Mucosa of descending colon (tissue), 3 donors: Measurements from ENCODE around the gene SLC10A7. TPM values are rescaled to one million over a fixed set of nuclear protein-coding genes. Genes with fewer than 3 reads are reported as not detected.

Source experiments
- ATAC-seq: fragments of 200-7000 bp; cut with Tn5 transposase; one replicate; pipeline ENCODE4 v1.9.1; 2020; ENCODE audit warnings: mild to moderate bottlenecking, moderate library complexity
- DNase-seq, 3 donors: peaks; one replicate each; pipeline ENCODE4 v3.0.0-alpha.2; 2020
- H3K36me3 ChIP-seq: fragments of 200-600 bp; one replicate; pipeline ENCODE4 v1.8.0; 2021; ENCODE audit warnings: low read depth, mild to moderate bottlenecking
- H3K4me1 ChIP-seq: fragments of 200-600 bp; one replicate; pipeline ENCODE4 v1.8.0; 2021; ENCODE audit warnings: low read depth, mild to moderate bottlenecking
- H3K4me3 ChIP-seq: fragments of 200-600 bp; one replicate; pipeline ENCODE4 v1.8.0; 2021; ENCODE audit warnings: mild to moderate bottlenecking
- H3K9me3 ChIP-seq: fragments of 200-600 bp; one replicate; pipeline ENCODE4 v1.8.0; 2021; ENCODE audit warnings: mild to moderate bottlenecking
- CTCF ChIP-seq: fragments of 200-600 bp; IDR thresholded peaks from one replicate; pipeline ENCODE4 v1.8.0; 2022; ENCODE audit warnings: antibody characterized with exemption, mild to moderate bottlenecking
- intact Hi-C, 2 donors: fragments of 100-400 bp; cut with DNase I in 1 of 2; cut with micrococcal nuclease in 1 of 2; formaldehyde crosslinking; loops; one replicate each; pipeline versions ENCODE4 v1.11.0 to v1.11.1; 2022; cut with DNase I, micrococcal nuclease
- long read RNA-seq, 2 donors: library from polyadenylated mRNA; unstranded; transcript quantifications; one replicate each; pipeline ENCODE4 v2.0.0, GENCODE V29; 2019 to 2021
- total RNA-seq, 3 donors: library from RNA; stranded (reverse); fragmentation: NEBNext Ultra II Directional in 2 of 3; extraction: Animal tissue kit (Norgen Biotek cat#: 25700) in 2 of 3; gene quantifications; one replicate each; pipeline versions ENCODE4 v1.2.1 to v1.2.4, GENCODE V29; 2021 to 2023
- donor health status: DM: no; HTN: no; CAD: no; lungs with moderate emphysema.
- donor health status: DM: no; HTN: no; CAD: no.
- donor health status: DM: no; HTN: yes; CAD: no.

SLC10A7 gene, protein sequence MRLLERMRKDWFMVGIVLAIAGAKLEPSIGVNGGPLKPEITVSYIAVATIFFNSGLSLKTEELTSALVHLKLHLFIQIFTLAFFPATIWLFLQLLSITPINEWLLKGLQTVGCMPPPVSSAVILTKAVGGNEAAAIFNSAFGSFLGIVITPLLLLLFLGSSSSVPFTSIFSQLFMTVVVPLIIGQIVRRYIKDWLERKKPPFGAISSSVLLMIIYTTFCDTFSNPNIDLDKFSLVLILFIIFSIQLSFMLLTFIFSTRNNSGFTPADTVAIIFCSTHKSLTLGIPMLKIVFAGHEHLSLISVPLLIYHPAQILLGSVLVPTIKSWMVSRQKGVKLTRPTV
- total RNA-seq = 10 to 100 TPM; 10.8 to 18.4 (median 18.1) TPM
- long read RNA-seq, donor 1, partial matches to known transcripts = 0 of 3 reads
- long read RNA-seq, donor 1, other reads (novel, unspliced or antisense) = 0 of 3 reads
- long read RNA-seq, donor 2, partial matches to known transcripts = 1 of 6 reads
- long read RNA-seq, donor 2, other reads (novel, unspliced or antisense) = 2 of 6 reads

GRCh38 chr4:146521541-146522097 lies at the start of gene SLC10A7:
Gene SLC10A7 (minus strand): TSS chr4:146521940. CDS start chr4:146521717, 223 bp downstream.
- peak; percentile 91 for ATAC-seq
- no peak for TF ChIP-seq CTCF
- Histone ChIP-seq H3K36me3 (no peaks in the 10 kb centered on the region), H3K4me3 (peak within 1 kb of the TSS; percentile 65), H3K9me3 (no peaks in the 10 kb centered on the region), H3K4me1 (no peaks in the 10 kb centered on the region)
- intact Hi-C loops = no loop called here
- peak; percentile 83 to 86 (median 86) for DNase-seq

- Histone ChIP-seq H3K9me3 (no peaks in the 10 kb centered on the region), H3K4me3 (no peak overlapping the region), H3K4me1 (no peaks in the 10 kb centered on the region), H3K36me3 (no peaks in the 10 kb centered on the region)
- ATAC-seq = no peak
- intact Hi-C loops = no loop called here
- TF ChIP-seq CTCF = no peak
- no peak for DNase-seq
Measured at GRCh38 chr4:146567396-146567795, 45.7 kb upstream of the SLC10A7 start.

DNA sequence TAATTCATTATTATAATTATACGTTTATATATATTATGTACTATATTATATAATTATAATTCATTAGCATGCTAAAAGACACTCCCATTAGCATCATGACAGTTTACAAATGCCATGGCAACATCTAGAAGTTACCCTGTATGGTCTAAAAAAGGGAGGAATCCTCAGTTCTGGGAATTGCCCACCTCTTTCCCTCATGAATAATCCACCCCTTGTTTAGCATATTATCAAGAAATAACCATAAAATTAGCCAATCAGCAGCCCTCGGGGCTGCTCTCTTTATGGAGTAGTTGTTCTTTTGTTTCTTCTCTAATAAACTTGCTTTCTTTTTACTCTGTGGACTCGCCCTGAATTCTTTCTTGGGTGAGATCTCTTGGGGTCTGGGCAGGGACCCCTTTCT lies 42.8 kb upstream of the SLC10A7 start:
- no peaks in the 10 kb centered on the region for H3K4me1 ChIP-seq
- intact Hi-C loops = no loop called here
- no peaks in the 10 kb centered on the region for H3K36me3 ChIP-seq
- H3K4me3 ChIP-seq = no peak overlapping the region
- no peaks in the 10 kb centered on the region for H3K9me3 ChIP-seq
- TF ChIP-seq CTCF = no peak
- no peak for DNase-seq
- no peak for ATAC-seq

- no peak for DNase-seq
- no peaks in the 10 kb centered on the region for H3K4me1 ChIP-seq
- no peak for TF ChIP-seq CTCF
- no peak overlapping the region for H3K4me3 ChIP-seq
- ATAC-seq = no peak
- H3K36me3 ChIP-seq = no peaks in the 10 kb centered on the region
- H3K9me3 ChIP-seq = no peaks in the 10 kb centered on the region
- intact Hi-C loops = no loop called here
Measured at GRCh38 chr4:146550161-146550560, 28.4 kb upstream of the SLC10A7 start.

DNA sequence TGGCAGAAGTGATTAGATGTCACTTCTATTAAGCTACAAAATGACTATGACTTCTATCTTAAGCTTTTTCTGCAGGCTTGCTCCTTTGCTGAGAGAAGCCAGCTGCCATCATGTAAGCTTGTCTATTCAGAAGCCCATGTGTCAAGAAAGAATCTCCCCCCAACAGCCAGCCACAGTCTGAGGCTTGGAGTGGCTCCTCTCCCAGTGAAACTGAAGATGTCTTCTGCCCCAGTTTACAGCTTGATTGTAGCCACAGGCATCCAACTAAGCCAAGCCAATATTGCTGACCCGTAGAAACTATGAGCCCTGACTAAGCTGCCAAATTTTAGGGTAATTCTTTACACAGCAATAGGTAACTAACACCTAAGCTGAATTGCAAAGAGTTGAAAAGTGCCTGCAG lies 26.7 kb upstream of the SLC10A7 start:
- DNase-seq (no peak), ATAC-seq (no peak)
- Histone ChIP-seq H3K4me3 (no peak overlapping the region), H3K9me3 (no peaks in the 10 kb centered on the region), H3K4me1 (no peaks in the 10 kb centered on the region), H3K36me3 (no peaks in the 10 kb centered on the region)
- no peak for TF ChIP-seq CTCF
- intact Hi-C loops = no loop called here
